GM19372 (cell line): ENCODE data around the gene CEBPZ.

Experiments
- ATAC-seq: cut with Tn5 transposase; IDR thresholded peaks from one replicate; pipeline ENCODE4 v1.9.1; 2021; ENCODE audit warnings: mild to moderate bottlenecking, low read depth, moderate library complexity; ENCODE audit not compliant: unreplicated experiment

The CEBPZ gene

DNA sequence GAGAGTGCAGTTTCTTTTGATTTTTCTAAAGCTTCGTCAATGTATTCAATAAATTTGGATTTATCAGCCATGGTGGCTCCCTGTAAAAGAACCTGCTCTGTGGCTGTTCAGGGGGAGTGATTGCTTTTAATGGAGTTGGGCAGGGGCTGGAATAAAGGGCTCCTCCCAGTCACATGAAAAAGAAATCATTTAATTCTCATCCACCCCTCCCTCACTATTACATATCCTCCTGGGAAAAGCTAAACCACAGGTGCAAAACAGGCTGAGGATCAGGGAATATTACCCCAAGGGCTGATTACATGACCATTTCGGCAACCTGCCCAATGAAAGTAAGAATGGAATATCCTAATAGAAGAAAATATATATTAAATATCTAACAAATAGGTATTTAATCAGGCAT lies 42.8 kb downstream of the CEBPZ start, which contains the start of gene SULT6B1:
TSS of gene SULT6B1 (minus strand) at position 101 of the 400 bp plus-strand sequence. CDS start at position 71, 30 bp downstream.
- ATAC-seq = no peak

- ATAC-seq = no peak
Measured at GRCh38 chr2:37181726-37182684, 49.4 kb downstream of the CEBPZ start.

DNA sequence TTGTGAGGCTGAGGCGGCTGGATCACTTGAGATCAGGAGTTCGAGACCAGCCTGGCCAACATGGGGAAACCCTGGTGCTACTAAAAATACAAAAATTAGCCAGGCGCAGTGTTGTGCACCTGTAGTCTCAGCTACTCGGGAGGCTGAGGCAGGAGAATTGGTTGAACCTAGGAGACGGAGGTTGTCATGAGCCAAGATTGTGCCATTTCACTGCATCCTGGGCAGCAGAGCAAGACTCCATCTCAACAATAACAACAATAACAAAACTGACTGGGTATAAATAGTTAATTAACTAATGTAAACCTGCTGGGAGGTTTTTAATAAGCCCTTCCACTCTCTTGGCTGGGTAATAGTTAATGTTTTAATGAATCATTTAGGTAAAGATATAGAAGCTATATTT lies 50.8 kb downstream of the CEBPZ start:
- no peak for ATAC-seq

- ATAC-seq = no peak
Measured at GRCh38 chr2:37180006-37180639, 51.3 kb downstream of the CEBPZ start.

DNA sequence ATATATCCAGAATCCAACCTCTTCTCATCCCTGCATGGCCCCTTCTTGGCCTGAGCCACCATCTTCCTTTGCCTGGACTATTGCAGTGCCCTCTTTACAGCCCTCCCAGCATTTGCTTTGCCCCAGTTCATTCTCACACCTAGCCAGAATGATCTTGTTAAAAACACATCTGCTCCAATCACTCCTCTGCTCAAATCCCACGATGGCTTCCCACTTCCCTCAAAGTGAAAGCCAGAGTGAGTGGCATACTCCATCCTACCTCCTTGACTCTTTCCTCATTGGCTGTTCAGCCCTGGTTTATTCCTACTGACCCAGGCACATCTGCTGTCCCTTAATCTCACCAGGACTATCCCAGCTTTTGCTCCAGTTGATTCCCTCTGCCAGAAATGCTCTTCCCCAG lies 57.7 kb downstream of the CEBPZ start:
- ATAC-seq = no peak

DNA sequence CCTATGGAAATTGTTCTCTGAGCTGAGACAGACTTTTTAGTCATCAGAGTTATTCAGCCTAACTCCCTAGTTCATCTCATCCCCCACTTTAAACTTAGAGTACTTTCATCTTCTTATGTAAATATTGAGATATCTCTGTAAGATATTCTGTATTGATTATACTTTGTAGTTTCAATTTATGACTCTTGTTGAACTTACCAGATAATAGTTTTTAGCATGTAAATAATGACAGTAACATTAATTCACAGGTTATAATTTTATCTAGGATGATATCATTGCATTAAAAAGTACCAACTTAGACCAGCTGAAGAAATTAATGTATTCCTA lies 59.8 kb downstream of the CEBPZ start:
- no peak for ATAC-seq

DNA sequence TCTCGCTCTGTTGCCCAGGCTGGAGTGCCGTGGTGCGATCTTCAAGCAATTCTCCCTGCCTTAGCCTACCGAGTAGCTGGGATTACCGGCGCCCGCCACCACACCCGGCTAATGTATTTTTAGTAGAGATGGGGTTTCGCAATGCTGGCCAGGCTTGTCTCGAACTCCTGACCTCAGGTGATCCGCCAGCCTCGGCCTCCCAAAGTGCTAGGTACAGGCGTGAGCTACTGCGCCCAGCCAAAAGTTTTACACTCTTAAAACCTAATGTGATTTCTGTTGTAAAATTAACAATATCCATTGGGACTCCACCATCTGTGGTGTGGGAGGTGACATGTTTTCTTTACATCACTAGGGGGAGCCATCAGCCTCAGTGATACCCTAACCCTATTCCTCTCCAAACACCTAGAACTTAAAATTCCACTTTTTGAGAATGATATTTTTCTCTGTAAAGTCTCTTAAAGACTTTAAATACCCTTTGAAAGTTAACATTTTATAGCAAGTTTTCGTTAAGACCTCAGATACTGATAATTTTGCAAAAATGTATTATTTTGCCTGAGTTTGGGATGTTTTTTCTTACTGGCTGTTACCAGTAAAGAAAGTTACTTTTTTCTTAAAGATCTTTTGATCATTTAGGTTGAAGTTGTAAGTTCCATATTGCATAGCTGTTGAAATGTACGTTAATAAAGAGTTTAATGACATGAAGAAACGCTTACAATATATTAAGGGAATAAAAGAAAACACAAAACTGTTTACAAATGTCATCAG lies 63.0 kb downstream of the CEBPZ start:
- ATAC-seq = no peak

DNA sequence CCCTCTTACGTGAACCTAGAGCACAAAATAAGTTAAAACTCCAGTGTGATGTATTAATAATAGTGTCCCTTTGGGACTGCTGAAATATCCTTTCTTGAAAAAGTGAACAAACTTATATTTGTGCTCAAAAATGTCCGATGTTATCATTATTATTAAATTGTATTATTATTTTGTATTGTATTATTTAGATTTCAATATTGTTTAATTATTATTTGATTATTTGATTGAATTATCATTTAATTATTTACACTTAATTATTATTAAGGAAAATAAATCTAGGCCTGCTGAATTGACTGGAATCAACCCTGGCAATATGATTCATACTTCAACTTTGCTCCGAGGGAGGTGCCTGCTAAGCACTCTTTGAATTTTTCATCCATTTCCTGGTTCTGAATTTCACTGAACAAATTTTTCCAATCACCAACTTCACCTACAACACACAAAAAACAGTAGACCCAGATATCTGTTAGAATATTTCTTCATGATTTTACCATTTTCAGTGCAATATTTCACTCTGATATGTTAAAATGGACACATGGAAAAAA lies 63.7 kb downstream of the CEBPZ start:
- ATAC-seq = no peak

DNA sequence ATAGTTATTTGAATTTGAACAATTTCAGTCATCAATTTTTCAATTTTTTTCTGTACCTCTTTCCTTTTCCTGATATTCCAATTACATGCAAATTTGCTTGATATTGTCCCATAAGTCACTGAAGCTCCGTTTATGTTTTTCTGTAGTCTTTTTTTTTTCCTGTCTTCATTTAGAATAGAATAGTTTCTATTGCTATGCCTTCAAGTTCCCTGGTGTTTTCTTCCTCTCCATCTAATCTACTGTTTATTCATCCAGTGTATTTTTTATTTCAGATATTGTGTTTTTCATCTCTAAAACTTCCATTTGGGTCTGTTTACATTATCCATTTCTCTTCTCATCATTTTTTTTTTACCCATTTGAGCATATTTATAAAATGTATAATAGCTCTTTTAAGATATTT lies 66.6 kb downstream of the CEBPZ start:
- ATAC-seq = no peak

DNA sequence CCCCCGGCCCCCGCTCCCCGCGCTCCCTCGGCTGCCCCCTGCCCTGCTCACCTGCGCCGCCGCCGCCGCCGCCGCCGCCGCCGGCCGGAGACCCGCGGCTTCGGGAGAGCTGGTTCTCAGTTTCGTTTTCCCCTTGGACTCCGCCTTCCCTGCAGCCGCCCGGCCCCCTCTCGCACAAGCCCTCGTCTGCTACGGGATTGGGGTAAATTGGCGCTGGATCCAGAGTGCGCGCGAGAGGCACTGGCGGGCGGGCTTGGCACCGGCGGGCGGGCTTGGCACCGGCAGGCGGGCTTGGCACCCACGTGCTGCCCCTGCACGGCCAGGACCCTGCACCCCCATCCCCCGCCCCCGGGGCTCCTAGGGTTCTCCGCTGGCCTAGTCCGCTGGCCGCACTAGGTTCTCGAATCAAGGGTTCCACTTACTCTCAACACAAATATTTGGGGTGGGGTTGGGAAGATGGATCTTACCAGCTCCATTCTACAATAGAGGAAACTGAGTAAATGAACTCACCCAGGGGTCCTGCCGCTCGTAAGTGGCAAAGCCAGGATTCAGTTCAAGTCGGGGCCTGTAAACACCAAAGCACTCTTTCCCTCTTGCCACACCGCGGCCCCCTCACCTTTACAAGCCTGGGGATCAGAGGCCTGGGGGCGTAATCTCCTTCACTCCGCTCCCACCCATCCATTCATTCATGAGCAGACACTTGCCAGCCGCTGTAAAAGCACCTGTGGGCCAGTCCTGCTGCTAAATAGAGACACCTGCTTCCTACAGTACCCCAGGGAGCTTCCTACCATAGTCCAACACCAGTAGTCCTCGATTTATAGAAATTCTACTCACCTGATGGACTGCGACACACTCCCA lies 74.3 kb downstream of the CEBPZ start, which contains the start of gene EIF2AK2:
TSS of gene EIF2AK2 (minus strand) at position 124 of the 858 bp plus-strand sequence. CDS start 9,174 bp downstream, outside the sequence.
- peak; percentile 79 for ATAC-seq

GRCh38 chr2:37156071-37156856 lies 75.1 kb downstream of the CEBPZ start:
- ATAC-seq = peak; percentile 10

GRCh38 chr2:37154785-37155184 lies 76.6 kb downstream of the CEBPZ start:
- no peak for ATAC-seq

- ATAC-seq = no peak
Measured at GRCh38 chr2:37153224-37153623, 78.2 kb downstream of the CEBPZ start.
